ENCODE data around the gene GFRA1.

Gene GFRA1

GRCh38 chr10:116041948-116042347 is 231.1 kb downstream of the GFRA1 start:
- Histone ChIP-seq H3K4me3 (ENCODE audit: low read depth, low read length) (no peak overlapping the region), H3K36me3 (ENCODE audit: control insufficient read depth in 2 of 2, insufficient read depth in 1 of 2, low read length in 2 of 2) (no peaks in the 10 kb centered on the region), H3K27ac (ENCODE audit: extremely low read depth, low read depth, low read length) (no peak overlapping the region), H3K4me1 (ENCODE audit: control insufficient read depth, insufficient read depth, low read length) (no peaks in the 10 kb centered on the region), H3K9me3 (ENCODE audit: control insufficient read depth, insufficient read depth, low read depth, low read length) (no peaks in the 10 kb centered on the region)
- TF ChIP-seq ZNF670 (tag by site-specific recombination; IDR thresholded peaks at IDR 0.05; ENCODE audit: low read depth) (no peak), ZNF24 (tag by site-specific recombination; IDR thresholded peaks at IDR 0.05) (no peak), ZNF292 (tag by site-specific recombination; IDR thresholded peaks at IDR 0.05; ENCODE audit: borderline replicate concordance, low read depth) (no peak), ZBTB7A (tag by site-specific recombination; IDR thresholded peaks at IDR 0.05; ENCODE audit: low read depth) (no peak)
- POLR2A ChIA-PET: no interaction called here
- CTCF ChIA-PET: no interaction called here

- TF ChIP-seq ZNF175 (tag by site-specific recombination; IDR thresholded peaks at IDR 0.05): no peak
- no peak for TF ChIP-seq KLF16 (tag by site-specific recombination; IDR thresholded peaks at IDR 0.05)
- TF ChIP-seq ZNF350 (tag by site-specific recombination; IDR thresholded peaks at IDR 0.05): no peak
- TF ChIP-seq RBAK (tag by site-specific recombination; IDR thresholded peaks at IDR 0.05): no peak
- TF ChIP-seq ZFHX2 (tag by site-specific recombination; conservative IDR thresholded peaks at IDR 0.05): no peak
- TF ChIP-seq YY1 (tag by site-specific recombination; IDR thresholded peaks at IDR 0.05): no peak
- TF ChIP-seq ZSCAN23 (tag by site-specific recombination; IDR thresholded peaks at IDR 0.05): no peak
- no peak for TF ChIP-seq ZNF776 (tag by site-specific recombination; IDR thresholded peaks at IDR 0.05; ENCODE audit: borderline replicate concordance)
- no peak for TF ChIP-seq ZSCAN4 (tag by site-specific recombination; IDR thresholded peaks at IDR 0.05)
- no peak for TF ChIP-seq ZNF558 (tag by site-specific recombination; IDR thresholded peaks at IDR 0.05)
- no peak for TF ChIP-seq ZNF157 (tag by site-specific recombination; IDR thresholded peaks at IDR 0.05)
- no peak for TF ChIP-seq ZNF335 (tag by site-specific recombination; conservative IDR thresholded peaks at IDR 0.05)
- TF ChIP-seq ZNF610 (tag by site-specific recombination; IDR thresholded peaks at IDR 0.05; ENCODE audit: borderline replicate concordance): no peak
- H3K27ac ChIP-seq (ENCODE audit: extremely low read depth, low read depth, low read length): no peak overlapping the region
- ChIA-PET POLR2A (no interaction called here), CTCF (interaction anchor here (1.0 kb wide), 1 partner anchor 240 kb away, joined by 4 read pairs; no protein-coding TSS in a partner anchor)
- no peak overlapping the region for H3K4me3 ChIP-seq (ENCODE audit: low read depth, low read length)
- no peaks in the 10 kb centered on the region for H3K36me3 ChIP-seq (ENCODE audit: control insufficient read depth in 2 of 2, insufficient read depth in 1 of 2, low read length in 2 of 2)
- no peaks in the 10 kb centered on the region for H3K4me1 ChIP-seq (ENCODE audit: control insufficient read depth, insufficient read depth, low read length)
- H3K9me3 ChIP-seq (ENCODE audit: control insufficient read depth, insufficient read depth, low read depth, low read length): no peaks in the 10 kb centered on the region
These were observed 233.4 kb downstream of the GFRA1 start for GRCh38 chr10:116039612-116040011.

- ChIA-PET CTCF (interaction anchor here (0.7 kb wide), 1 partner anchor 23 kb away, joined by 3 read pairs; no protein-coding TSS in a partner anchor), POLR2A (no interaction called here)
- H3K4me1 ChIP-seq (ENCODE audit: control insufficient read depth, insufficient read depth, low read length): no peaks in the 10 kb centered on the region
- no peaks in the 10 kb centered on the region for H3K36me3 ChIP-seq (ENCODE audit: control insufficient read depth in 2 of 2, insufficient read depth in 1 of 2, low read length in 2 of 2)
- H3K27ac ChIP-seq (ENCODE audit: extremely low read depth, low read depth, low read length): no peak overlapping the region
- H3K4me3 ChIP-seq (ENCODE audit: low read depth, low read length): no peak overlapping the region
- no peaks in the 10 kb centered on the region; the same call in 1 of the 2 replicates for H3K9me3 ChIP-seq (ENCODE audit: control insufficient read depth, insufficient read depth, low read depth, low read length)
- TF ChIP-seq ZBTB49 (tag by site-specific recombination; IDR thresholded peaks at IDR 0.05; ENCODE audit: low read depth): no peak
- no peak for TF ChIP-seq ZNF280C (tag by site-specific recombination; IDR thresholded peaks at IDR 0.05)
- TF ChIP-seq GLI4 (tag by site-specific recombination; IDR thresholded peaks at IDR 0.05): no peak
- TF ChIP-seq ZNF747 (tag by site-specific recombination; IDR thresholded peaks at IDR 0.05): no peak
- TF ChIP-seq ZFP69B (tag by site-specific recombination; IDR thresholded peaks at IDR 0.05): no peak
- TF ChIP-seq ZNF76 (tag by site-specific recombination; IDR thresholded peaks at IDR 0.05; ENCODE audit: borderline replicate concordance, low read depth): no peak
- TF ChIP-seq ZNF148 (tag by site-specific recombination; IDR thresholded peaks at IDR 0.05; ENCODE audit: borderline replicate concordance): no peak
These were observed 234.7 kb downstream of the GFRA1 start for GRCh38 chr10:116038259-116038658.

All from HEK293 (cell line).